Stimulated activated naive CD8-positive, alpha-beta T cell treated with anti-CD3 and anti-CD28 coated beads, Interleukin-15, Interleukin-2, amounts not matched to agents 100 ng/mL and 50 ng/mL, for 24 hours (primary cell): Measurements from ENCODE around the gene KIF20B.
"Not testable (repeated sequence)": the region's sequence is repeated elsewhere in the genome, so short reads cannot be mapped to it uniquely, and the experiment has no call there.

ENCODE experiments used
- H3K27ac Mint-ChIP-seq: one replicate; pipeline ENCODE4 v1.8.0; 2021; ENCODE audit warnings: mild to moderate bottlenecking, mixed read lengths
- H3K27me3 Mint-ChIP-seq: one replicate; pipeline ENCODE4 v1.8.0; 2021; ENCODE audit warnings: mixed read lengths
- H3K36me3 Mint-ChIP-seq: one replicate; pipeline ENCODE4 v1.8.0; 2021; ENCODE audit warnings: low read depth, mixed read lengths
- H3K4me1 Mint-ChIP-seq: one replicate; pipeline ENCODE4 v1.8.0; 2021; ENCODE audit warnings: low read depth, mixed read lengths
- H3K4me3 Mint-ChIP-seq: one replicate; pipeline ENCODE4 v1.8.0; 2021; ENCODE audit warnings: mild to moderate bottlenecking, mixed read lengths
- H3K9me3 Mint-ChIP-seq: one replicate; pipeline ENCODE4 v1.8.0; 2021; ENCODE audit warnings: mixed read lengths

KIF20B gene

DNA sequence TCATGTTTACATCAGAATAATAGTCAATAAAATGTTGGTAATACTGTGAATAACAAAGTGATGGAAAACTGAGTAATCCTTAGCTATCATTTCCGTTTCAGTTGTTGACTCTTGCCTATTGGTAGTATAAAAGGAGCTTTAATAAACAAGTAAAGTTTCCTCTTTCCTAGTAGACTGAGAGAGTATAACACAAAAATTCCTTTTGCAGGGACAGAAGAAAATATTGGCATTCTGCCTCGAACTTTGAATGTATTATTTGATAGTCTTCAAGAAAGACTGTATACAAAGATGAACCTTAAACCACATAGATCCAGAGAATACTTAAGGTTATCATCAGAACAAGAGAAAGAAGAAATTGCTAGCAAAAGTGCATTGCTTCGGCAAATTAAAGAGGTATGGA, 9.4 kb downstream of the KIF20B start:
- Mint-ChIP-seq H3K4me1 (peaks cover 18% of the 10 kb centered on the region), H3K9me3 (no peaks in the 10 kb centered on the region), H3K36me3 (peaks cover 48% of the 10 kb centered on the region), H3K27ac (no peak overlapping the region), H3K27me3 (no peaks in the 10 kb centered on the region), H3K4me3 (no peak overlapping the region)

DNA sequence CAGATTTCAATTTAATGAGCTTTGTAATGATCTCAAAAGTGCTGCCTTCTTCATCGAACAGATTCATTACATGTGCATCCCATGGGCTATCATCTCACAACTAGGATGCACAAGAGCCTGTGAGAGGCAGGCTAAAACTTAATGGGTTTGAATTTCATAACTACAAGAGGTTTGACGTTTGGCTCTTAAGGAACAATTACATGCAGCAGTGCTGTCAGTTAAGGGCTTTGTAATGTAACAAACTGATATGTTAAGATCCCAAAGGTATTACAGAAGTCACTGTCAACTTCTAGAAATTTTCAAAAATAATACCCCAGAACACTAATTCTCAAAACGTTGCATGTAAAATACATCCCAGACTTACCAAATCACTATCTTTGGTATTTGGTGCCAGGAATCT, 33.2 kb downstream of the KIF20B start:
- Mint-ChIP-seq H3K36me3 (peaks cover 76% of the 10 kb centered on the region), H3K27me3 (no peaks in the 10 kb centered on the region), H3K9me3 (no peaks in the 10 kb centered on the region), H3K4me1 (peaks cover 7% of the 10 kb centered on the region), H3K4me3 (no peak overlapping the region), H3K27ac (no peak overlapping the region)

DNA sequence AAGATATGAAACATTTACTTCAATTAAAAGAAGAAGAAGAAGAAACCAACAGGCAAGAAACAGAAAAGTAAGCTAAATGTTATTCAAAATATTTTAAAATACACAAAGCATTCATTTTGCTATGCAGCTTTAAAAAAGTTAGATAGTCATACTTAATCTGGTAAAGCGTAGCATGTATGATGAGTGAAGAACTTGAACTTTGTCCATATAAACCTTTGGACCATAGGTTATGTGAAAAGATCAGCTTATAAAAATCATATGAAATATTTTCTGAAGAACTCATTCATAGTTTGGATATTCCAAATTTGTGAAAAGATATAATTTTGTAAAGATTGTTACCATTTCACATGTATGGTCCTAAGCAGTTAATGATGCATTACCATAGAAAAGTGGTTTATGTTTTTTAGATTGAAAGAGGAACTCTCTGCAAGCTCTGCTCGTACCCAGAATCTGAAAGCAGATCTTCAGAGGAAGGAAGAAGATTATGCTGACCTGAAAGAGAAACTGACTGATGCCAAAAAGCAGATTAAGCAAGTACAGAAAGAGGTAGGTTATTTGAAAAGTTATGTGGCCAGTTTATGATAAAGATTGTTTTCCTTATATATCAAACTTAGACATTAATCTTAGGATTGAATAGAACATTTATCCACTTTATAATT, 37.3 kb downstream of the KIF20B start:
- H3K4me3 Mint-ChIP-seq, result no peak overlapping the region
- H3K27ac Mint-ChIP-seq, result peak overlapping the region; percentile 11
- no peaks in the 10 kb centered on the region for H3K9me3 Mint-ChIP-seq
- H3K4me1 Mint-ChIP-seq, result peaks cover 7% of the 10 kb centered on the region
- H3K27me3 Mint-ChIP-seq, result no peaks in the 10 kb centered on the region
- peaks cover 70% of the 10 kb centered on the region for H3K36me3 Mint-ChIP-seq

DNA sequence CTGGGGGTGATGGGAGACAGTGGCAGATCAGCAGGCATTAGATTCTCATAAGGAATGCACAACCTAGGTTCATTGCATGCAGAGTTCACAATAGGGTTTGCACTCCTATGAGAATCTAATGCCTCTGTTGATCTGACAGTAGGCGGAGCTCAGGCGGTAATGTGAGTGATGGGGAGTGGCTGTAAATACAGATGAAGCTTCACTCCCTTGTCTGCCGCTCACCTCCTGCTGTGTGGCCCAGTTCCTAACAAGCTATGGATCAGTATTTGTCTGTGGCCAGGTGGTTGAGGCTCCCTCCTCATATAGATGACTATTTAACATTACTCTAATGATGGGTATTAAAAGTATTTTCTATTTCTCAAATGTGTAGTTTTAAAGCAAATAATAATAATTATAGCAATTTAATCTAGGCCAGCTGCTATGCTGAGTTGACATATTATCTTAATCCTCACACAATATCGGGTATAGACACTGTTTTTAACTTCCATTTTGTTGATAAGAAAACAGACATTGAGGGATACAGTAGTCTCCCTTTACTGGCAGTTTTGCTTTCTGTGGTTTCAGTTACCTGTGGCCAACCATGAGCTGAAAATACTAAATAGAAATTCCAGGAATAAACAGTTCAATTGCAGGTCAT, 39.9 kb downstream of the KIF20B start:
- Mint-ChIP-seq H3K9me3 (no peaks in the 10 kb centered on the region), H3K4me3 (no peak overlapping the region), H3K27ac (no peak overlapping the region), H3K36me3 (peaks cover 67% of the 10 kb centered on the region), H3K27me3 (no peaks in the 10 kb centered on the region), H3K4me1 (peaks cover 7% of the 10 kb centered on the region)

DNA sequence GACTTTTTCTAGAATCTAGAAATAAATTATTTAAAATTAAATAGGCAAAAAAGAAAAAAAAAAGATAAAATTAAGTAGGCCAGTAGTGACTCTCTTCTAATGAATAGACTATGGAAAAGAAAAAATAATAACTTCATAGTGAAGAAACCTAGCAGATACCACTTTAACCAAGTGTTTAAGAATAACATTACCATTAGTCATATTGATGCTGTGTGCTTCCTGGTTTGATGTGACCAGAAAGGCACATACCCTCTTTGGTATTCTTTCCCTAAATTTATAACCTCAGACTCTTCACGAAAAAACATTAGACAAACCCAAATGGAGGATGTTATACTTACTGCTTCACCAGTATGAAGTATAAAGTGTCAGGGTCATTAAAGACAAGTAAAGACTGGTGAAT, 42.6 kb downstream of the KIF20B start:
- H3K4me3 Mint-ChIP-seq, result no peak overlapping the region
- H3K4me1 Mint-ChIP-seq, result no peaks in the 10 kb centered on the region
- H3K36me3 Mint-ChIP-seq, result peaks cover 52% of the 10 kb centered on the region
- no peaks in the 10 kb centered on the region for H3K9me3 Mint-ChIP-seq
- H3K27me3 Mint-ChIP-seq, result no peaks in the 10 kb centered on the region
- no peak overlapping the region for H3K27ac Mint-ChIP-seq

DNA sequence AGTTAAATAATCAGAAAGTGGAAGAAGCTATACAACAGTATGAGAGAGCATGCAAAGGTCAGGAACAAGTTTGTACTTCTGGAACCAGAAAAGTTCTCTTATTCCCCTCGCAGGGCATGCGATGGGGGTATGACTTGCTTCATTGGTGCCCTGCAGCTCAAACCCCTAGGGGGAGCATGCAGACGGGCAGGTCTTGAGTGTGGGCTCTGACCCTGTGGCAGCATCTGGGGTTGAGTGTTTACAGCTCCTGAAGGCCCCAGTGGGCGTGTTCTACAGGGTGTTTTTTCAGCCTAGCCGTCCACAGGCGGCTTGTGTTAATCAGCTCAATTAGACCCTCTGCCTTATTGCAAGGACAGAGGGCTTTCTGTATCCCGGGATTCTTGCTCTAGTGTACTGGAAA, 44.5 kb downstream of the KIF20B start:
- Mint-ChIP-seq H3K27me3 (no peaks in the 10 kb centered on the region), H3K9me3 (no peaks in the 10 kb centered on the region), H3K4me3 (no peak overlapping the region), H3K36me3 (peaks cover 44% of the 10 kb centered on the region), H3K4me1 (no peaks in the 10 kb centered on the region), H3K27ac (no peak overlapping the region)

DNA sequence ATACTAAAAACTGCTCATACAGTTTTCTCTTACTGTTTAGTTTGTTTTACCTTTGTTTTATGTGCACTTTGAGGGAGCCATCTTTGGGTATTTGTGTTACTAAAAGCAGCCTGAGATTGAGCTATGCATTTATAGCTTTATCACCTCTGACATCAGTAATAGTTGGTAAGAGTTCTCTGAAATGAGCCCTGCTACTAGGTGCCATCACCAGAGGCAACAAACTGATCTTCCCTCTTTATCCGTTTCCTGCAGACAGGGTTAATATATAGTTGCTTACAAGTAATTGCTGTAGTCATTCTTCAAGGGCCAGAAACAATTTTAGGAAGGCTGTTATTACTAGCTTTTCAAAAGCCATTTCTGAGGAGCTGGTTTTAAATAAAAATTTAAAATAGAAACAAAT, 49.1 kb downstream of the KIF20B start:
- Mint-ChIP-seq H3K36me3 (peaks cover 52% of the 10 kb centered on the region), H3K27me3 (no peaks in the 10 kb centered on the region), H3K4me1 (no peaks in the 10 kb centered on the region), H3K27ac (no peak overlapping the region), H3K4me3 (no peak overlapping the region), H3K9me3 (no peaks in the 10 kb centered on the region)

DNA sequence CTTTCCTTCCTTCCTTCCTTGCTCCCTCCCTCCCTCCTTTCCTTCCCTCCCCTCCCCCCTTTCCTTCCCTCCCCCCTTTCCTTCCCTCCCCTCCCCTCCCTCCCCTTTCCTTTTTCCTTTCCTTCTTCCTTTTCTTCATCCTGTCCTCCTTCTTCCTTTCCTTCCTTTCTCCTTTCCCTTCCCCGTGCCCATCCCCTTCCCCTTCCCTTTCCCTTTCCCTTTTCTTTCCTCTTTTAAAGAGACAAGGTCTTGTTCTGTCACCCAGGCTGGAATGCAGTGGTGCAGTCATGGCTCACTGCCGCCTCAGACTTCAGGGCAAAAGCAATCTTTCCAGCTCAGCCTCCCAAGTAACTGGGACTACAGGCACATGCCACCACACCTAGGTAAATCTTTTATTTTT, 54.0 kb downstream of the KIF20B start:
- Mint-ChIP-seq H3K4me3 (no peak overlapping the region), H3K27me3 (no peaks in the 10 kb centered on the region), H3K9me3 (no peaks in the 10 kb centered on the region), H3K4me1 (no peaks in the 10 kb centered on the region), H3K36me3 (peaks cover 77% of the 10 kb centered on the region), H3K27ac (no peak overlapping the region)

DNA sequence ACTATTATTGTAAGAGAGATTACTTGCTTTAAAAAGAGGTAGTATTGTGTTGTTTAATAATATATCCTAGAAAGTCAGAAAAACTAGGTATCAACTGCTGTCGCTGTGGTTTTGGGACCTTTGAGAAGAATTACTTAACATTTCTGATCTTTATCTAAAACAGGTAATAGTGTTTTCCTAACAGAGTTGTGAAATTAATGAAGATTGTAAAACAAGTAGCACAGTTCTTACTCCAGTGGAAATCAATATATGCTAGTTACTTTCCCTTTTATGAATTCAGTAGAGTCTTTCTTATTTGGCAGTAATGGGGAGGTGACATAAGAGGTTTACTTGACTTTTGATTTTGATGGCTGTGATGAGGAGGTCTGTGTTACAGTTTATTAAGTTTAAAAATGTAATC, 58.1 kb downstream of the KIF20B start:
- Mint-ChIP-seq H3K27ac (no peak overlapping the region), H3K36me3 (peaks cover 85% of the 10 kb centered on the region), H3K27me3 (no peaks in the 10 kb centered on the region), H3K4me3 (no peak overlapping the region), H3K9me3 (no peaks in the 10 kb centered on the region), H3K4me1 (no peaks in the 10 kb centered on the region)

DNA sequence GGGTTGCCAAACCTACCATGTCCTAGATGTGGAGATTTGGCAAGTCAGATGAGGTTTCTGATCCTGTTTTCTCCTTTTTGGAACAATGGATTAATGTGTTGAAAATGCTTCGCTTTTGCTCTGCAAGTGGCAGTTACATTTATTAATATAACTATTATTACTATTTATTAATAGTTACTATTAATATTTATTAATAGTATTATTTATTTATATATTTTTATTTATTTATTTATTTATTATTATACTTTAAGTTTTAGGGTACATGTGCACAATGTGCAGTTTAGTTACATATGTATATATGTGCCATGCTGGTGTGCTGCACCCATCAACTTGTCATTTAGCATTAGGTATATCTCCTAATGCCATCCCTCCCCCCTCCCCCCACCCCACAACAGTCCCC, 62.3 kb downstream of the KIF20B start:
- H3K4me3 Mint-ChIP-seq, result not testable (repeated sequence)
- H3K36me3 Mint-ChIP-seq, result peaks cover 79% of the 10 kb centered on the region

DNA sequence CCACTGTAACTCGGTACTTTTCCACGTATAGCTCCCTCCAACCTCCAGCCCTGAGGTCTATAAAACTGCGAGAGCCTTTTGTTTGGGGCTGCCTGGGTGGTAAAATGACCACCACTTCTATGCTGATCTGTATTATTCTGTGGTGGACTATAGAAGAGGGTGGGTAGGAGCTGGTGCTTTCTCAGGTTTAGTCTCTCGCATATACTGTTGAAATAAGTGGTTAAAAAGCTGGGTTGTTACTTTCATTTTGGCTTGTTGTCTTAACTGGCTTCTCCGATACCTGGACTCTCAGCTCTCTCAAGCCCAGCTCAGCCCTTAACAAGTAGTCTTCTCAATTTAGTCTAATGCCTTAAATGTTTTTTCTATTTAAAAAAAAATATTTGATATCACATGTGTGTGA, 70.3 kb downstream of the KIF20B start:
- H3K9me3 Mint-ChIP-seq, result no peaks in the 10 kb centered on the region
- no peak overlapping the region for H3K27ac Mint-ChIP-seq
- H3K4me3 Mint-ChIP-seq, result no peak overlapping the region
- no peaks in the 10 kb centered on the region for H3K27me3 Mint-ChIP-seq
- H3K36me3 Mint-ChIP-seq, result peaks cover 79% of the 10 kb centered on the region
- H3K4me1 Mint-ChIP-seq, result no peaks in the 10 kb centered on the region

More for the DNA sequence above, 62.3 kb downstream of the KIF20B start:
- not testable (repeated sequence) for H3K4me1 Mint-ChIP-seq, H3K27ac Mint-ChIP-seq, H3K27me3 Mint-ChIP-seq, H3K9me3 Mint-ChIP-seq

DNA sequence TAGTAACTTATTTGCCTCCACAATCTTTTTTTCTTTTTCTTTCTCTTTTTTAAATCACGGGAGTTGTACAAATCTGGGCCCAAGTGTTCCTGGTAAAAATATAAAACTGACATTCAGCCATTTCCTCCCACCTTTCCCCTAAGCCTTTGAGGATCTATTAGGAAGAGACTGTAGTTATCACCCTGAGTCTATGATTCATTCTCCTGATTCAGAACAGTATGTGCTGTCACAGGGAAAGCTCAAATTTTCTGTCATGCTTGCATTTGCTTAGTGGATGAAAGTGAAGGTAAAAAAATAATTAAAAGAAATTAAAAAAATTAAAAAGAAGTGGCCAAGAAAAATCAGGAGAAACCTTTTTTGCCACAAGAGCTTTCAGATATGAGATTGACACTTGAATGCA, 71.7 kb downstream of the KIF20B start:
- Mint-ChIP-seq H3K9me3 (no peaks in the 10 kb centered on the region), H3K36me3 (peaks cover 83% of the 10 kb centered on the region), H3K4me3 (no peak overlapping the region), H3K27ac (no peak overlapping the region), H3K4me1 (no peaks in the 10 kb centered on the region), H3K27me3 (no peaks in the 10 kb centered on the region)

DNA sequence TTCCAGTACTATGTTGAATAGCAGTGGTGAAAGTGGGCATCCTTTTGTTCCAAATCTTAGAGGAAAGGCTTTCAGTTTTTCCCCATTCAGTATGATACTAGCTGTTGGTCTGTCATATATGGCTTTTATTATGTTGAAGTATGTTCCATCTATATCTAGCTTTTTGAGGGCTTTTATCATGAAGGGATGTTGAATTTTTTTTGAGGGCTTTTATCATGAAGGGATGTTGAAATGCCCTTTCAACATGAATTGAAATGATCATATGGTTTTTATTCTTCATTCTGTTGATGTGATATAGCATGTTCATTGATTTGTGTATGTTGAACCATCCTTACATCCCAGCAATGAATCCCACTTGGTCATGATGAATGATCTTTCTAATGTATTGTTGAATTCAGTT, 75.3 kb downstream of the KIF20B start:
- no peaks in the 10 kb centered on the region for H3K4me1 Mint-ChIP-seq
- H3K36me3 Mint-ChIP-seq, result peaks cover 81% of the 10 kb centered on the region
- H3K27ac Mint-ChIP-seq, result no peak overlapping the region
- H3K4me3 Mint-ChIP-seq, result no peak overlapping the region
- H3K27me3 Mint-ChIP-seq, result no peaks in the 10 kb centered on the region
- no peaks in the 10 kb centered on the region for H3K9me3 Mint-ChIP-seq

DNA sequence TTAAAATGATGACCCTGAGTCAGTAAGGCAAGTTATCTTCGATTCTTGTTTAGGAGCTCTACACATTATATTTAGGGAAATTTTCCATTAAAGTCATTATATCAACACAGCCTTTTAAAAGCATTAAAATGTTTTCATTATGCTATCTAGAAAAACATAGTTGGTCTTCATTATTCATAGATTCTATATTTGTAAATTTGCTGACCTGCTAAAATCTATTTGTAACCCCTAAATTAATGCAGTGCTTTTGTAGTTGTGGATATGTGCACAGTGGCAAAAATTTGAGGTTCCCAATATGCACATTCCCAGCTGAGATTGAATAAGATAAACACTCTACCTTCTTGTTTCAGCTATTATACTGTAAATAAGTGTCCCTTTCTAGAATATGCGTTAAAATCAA, 81.1 kb downstream of the KIF20B start:
- H3K27me3 Mint-ChIP-seq, result no peaks in the 10 kb centered on the region
- no peaks in the 10 kb centered on the region for H3K4me1 Mint-ChIP-seq
- no peaks in the 10 kb centered on the region for H3K9me3 Mint-ChIP-seq
- H3K27ac Mint-ChIP-seq, result no peak overlapping the region
- H3K36me3 Mint-ChIP-seq, result peaks cover 41% of the 10 kb centered on the region
- H3K4me3 Mint-ChIP-seq, result no peak overlapping the region

DNA sequence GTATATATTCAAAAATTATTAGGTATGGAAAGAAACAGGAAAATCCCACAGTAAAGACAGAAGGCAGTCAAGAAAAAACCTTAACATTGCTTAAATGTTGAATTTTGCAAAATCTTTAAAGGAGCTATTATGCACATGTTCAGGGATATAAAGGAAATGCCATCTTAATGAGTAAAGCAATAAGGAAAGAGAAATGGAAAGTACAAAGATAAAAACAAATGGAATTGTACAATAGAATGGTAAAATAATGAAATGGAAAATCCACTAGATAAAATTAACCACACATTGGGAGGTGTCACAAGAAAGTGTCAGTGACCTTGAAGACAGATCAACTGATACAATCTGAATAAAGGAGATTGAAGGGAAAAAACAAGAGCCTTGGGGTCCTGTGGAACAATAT, 82.0 kb downstream of the KIF20B start:
- Mint-ChIP-seq H3K4me1 (no peaks in the 10 kb centered on the region), H3K27me3 (no peaks in the 10 kb centered on the region), H3K9me3 (no peaks in the 10 kb centered on the region), H3K36me3 (peaks cover 32% of the 10 kb centered on the region), H3K27ac (no peak overlapping the region), H3K4me3 (no peak overlapping the region)

DNA sequence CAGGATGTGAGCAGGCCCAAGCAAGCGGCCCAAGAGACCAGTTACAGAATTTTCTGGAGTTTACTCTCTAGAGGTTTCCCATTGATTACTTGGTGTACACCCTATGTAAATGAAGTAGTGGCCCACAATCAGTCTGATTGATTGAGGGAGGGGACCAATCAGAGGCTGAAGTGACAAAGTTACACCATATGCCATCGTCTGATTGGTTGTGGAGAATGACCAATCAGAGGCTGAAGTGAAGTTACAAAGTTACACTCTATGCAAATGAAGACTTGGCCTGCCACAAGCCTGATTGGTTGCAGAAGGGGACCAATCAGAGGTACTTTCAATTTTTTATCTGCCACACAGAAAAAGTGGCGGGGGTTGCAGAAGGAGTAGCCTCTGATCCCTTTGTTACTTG, 83.7 kb downstream of the KIF20B start:
- no peaks in the 10 kb centered on the region for H3K9me3 Mint-ChIP-seq
- H3K27me3 Mint-ChIP-seq, result peaks cover 10% of the 10 kb centered on the region
- H3K4me3 Mint-ChIP-seq, result no peak overlapping the region
- peaks cover 15% of the 10 kb centered on the region for H3K36me3 Mint-ChIP-seq
- no peak overlapping the region for H3K27ac Mint-ChIP-seq
- H3K4me1 Mint-ChIP-seq, result no peaks in the 10 kb centered on the region
